Stimulated activated CD8-positive, alpha-beta memory T cell treated with anti-CD3 and anti-CD28 coated beads, Interleukin-7, amount 100 ng/mL, for 1 hour (primary cell): ENCODE data around the gene STMN3.
"Not testable (repeated sequence)": the region's sequence is repeated elsewhere in the genome, so short reads cannot be mapped to it uniquely, and the experiment has no call there.

ENCODE experiments used
- DNase-seq, 2 donors: peaks; one replicate each; pipeline ENCODE4 v3.0.0-alpha.2; 2020; ENCODE audit warnings: low read depth in 2 of 2

The STMN3 gene

GRCh38 chr20:63639093-63639975 is 13.9 kb downstream of the STMN3 start:
- DNase-seq, result peak; percentile 49 to 50

GRCh38 chr20:63636752-63637628 is 16.2 kb downstream of the STMN3 start:
- no peak for DNase-seq

- peak; percentile 50 to 54 for DNase-seq
Measured at GRCh38 chr20:63635431-63636141, 17.6 kb downstream of the STMN3 start.

- no peak for DNase-seq
Measured at GRCh38 chr20:63633732-63634131, 19.5 kb downstream of the STMN3 start.

GRCh38 chr20:63631426-63631825 is 21.8 kb downstream of the STMN3 start:
- DNase-seq, result not testable (repeated sequence)

GRCh38 chr20:63630956-63631355 is 22.3 kb downstream of the STMN3 start:
- not testable (repeated sequence) for DNase-seq

- peak in 1 of 2 donors; percentile 37 for DNase-seq
Measured at GRCh38 chr20:63628246-63628975, 24.8 kb downstream of the STMN3 start.

GRCh38 chr20:63627751-63628245 is 25.4 kb downstream of the STMN3 start:
- no peak for DNase-seq

- peak; percentile 89 to 90 for DNase-seq
Measured at GRCh38 chr20:63627129-63627750, 26.0 kb downstream of the STMN3 start.

- peak in 1 of 2 donors; percentile 36 for DNase-seq
Measured at GRCh38 chr20:63626424-63627128, 26.6 kb downstream of the STMN3 start, which contains the start of gene GMEB2. TSS of gene GMEB2 (minus strand) at chr20:63627101. CDS start at chr20:63619397, 7,704 bp downstream.

GRCh38 chr20:63625771-63626423 is 27.3 kb downstream of the STMN3 start:
- DNase-seq, result no peak

- DNase-seq, result no peak
Measured at GRCh38 chr20:63624486-63624885, 28.7 kb downstream of the STMN3 start.

GRCh38 chr20:63622732-63623131 is 30.5 kb downstream of the STMN3 start:
- DNase-seq, result no peak

- no peak for DNase-seq
Measured at GRCh38 chr20:63622096-63622495, 31.1 kb downstream of the STMN3 start.

- DNase-seq, result no peak
Measured at GRCh38 chr20:63620991-63621390, 32.2 kb downstream of the STMN3 start.

GRCh38 chr20:63619505-63619904 is 33.7 kb downstream of the STMN3 start:
- DNase-seq, result no peak

GRCh38 chr20:63619086-63619485 is 34.1 kb downstream of the STMN3 start:
- DNase-seq, result no peak

GRCh38 chr20:63618291-63618980 is 34.8 kb downstream of the STMN3 start:
- no peak for DNase-seq

GRCh38 chr20:63617876-63618265 is 35.4 kb downstream of the STMN3 start:
- no peak for DNase-seq
